CD4-positive, alpha-beta T cell treated with Interleukin-2 at 100 ng/mL for 4 hours (primary cell): Measurements from ENCODE around the gene IFFO2.

Experiments used
- DNase-seq: peaks from one replicate; pipeline ENCODE4 v3.0.0-alpha.2; 2020; ENCODE audit warnings: low spot score

IFFO2 gene

GRCh38 chr1:18972531-18972930, 16.1 kb upstream of the IFFO2 start:
- DNase-seq, result peak; percentile 61

- DNase-seq, result no peak
These were observed 14.3 kb upstream of the IFFO2 start for GRCh38 chr1:18970762-18971161.

DNA sequence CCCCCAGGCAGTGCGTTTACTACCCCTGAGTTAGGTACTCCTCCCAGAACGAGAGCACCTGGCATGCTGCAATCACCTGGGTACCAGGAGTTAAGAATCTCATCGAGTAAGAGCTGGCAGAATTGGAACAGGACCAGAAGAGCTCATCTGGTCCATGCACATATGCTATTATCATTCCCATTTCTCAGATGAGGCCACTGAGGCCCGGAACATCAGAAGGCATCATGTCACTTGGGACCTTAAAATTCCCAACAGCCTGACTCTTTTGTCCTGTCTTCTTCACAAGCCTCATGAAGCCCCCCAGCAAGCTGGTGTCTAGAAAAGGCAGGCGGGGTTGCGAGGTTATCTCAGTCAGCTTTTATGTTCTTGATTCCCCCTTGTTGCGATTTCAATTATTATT, 13.9 kb upstream of the IFFO2 start:
- no peak for DNase-seq

DNA sequence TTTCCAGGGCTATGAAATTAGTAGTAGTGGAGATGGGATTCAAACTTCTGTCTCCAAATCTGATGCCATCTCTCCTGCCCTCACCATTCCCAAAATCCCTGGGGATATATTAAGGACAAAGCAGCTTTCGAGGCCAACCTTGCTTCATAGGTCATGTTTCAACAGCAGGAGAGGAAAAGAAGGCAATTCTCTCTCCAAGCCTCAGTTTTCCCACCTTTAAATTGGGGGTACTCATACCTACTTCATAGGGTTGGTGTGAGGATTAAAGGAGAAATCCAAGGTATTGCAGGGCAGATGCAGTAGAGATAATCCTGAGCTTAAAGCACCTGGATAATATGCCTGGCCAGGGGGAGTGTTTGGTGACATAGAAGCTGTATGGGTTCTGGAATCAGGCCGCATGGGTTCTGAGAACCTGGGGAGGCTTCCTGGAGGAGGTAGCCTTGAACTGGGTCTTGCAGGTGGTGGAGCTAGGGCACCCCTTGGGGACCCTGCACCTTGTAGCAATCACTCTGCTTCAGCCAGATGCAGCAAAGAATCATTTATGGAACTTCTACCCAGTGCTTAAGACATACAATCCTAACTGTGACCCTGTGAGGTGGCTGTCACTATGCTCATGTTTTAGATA, 10.7 kb upstream of the IFFO2 start:
- no peak for DNase-seq

- no peak for DNase-seq
These were observed 9.0 kb upstream of the IFFO2 start for GRCh38 chr1:18965206-18966173.

GRCh38 chr1:18963968-18964367, 7.5 kb upstream of the IFFO2 start:
- DNase-seq, result no peak

GRCh38 chr1:18962855-18963737, 6.6 kb upstream of the IFFO2 start:
- no peak for DNase-seq

DNA sequence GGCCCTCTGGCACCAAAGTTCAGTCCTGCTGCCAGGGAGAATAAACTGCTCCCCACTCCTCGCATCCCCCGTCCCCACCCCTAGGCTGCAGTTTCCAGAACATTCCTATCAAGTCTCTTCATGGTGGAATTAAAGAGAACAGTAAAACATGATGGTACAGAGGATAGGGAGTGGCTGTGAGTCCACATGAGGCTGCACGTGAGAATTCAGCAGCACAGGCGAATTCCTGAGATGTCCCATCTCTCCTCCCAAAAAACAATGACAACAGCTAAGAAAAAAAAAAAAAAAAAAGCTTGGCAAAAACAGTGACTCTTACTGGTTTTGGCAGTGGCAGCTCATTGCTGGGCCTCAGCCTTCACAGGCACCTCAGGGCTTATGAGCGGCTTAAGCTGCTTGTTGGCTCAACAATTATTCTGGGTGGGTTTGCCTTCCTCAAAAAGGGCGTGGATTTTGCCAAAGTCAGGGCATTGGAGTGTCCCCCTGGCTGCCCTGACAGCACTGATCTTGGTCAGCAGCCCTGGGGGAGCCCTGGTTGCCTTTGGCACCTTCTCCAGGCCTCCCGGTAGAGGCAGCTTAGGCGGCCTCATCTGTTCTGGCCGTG, 5.7 kb upstream of the IFFO2 start:
- DNase-seq, result no peak

DNA sequence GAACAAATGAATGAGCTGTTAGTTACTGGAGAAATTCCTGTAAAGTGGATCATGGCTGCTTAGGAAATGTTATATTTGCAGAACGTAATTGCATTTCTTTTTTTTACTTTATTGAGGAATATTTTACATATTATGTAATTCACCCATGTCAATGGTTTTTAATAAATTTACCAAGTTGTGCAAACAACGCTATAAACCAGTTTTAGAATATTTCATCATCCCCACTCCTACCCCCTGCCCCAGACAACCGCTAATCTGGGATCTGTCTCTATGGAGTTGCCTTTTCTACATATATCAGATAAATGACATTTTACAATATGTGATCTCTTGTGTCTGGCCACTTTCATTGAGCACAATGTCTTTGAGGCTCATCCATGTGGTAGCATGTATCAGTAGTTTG, 4.3 kb upstream of the IFFO2 start:
- no peak for DNase-seq

GRCh38 chr1:18960409-18960808, 3.9 kb upstream of the IFFO2 start:
- DNase-seq, result no peak

DNA sequence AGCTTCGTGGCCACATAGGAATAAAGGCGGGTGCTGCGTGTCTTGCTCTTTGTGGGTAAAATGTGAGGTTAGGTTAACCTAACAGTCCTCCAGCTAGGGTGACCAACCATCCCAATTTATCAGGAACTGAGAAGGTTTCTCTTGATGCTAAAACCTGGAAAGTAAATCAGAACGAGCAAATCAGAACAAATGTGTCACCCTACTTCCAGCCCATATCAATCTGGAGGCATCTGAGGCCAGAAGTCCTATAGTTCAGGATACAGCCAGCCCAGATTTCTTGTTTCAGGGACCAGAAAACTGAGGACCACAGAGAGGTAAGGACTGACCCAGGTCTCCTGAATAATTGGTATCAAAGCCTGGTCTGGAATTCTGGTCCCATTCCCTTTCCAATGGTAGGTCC, 3.1 kb upstream of the IFFO2 start:
- no peak for DNase-seq

DNA sequence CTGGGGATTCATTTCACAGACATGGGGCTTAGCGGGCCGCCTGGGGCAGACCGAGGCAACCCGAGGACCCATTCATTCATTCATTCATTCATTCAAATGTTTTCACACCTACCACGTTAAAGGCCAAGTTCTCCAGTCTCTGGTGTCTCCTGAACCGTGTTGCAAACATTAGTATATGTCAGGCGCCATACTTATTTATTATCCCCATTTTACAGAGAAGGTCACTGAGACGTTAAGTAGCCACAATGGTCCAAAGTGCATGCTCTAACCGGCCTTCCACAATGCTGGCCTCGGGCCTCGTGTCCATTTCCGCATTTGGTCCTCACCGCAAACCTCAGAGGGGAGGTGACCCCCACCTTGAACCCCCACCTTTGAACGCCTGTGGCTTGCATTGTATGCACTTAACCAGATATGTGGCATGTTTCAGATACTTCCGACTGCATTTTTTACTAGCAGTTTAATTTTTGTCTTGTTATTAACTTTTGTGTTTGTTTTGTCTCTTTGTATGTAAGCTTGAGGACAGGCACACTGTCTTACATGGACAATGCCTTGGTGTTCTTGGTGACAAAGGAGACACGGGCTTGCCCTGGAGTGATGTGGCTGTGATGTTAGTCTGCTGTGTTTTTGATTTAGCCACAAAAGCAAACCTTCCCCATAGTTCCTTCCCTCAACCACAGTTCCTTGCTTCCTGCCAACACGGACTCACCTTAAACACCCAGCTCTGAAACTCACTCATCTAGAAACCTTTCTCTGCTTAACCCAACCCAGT, 1.2 kb upstream of the IFFO2 start:
- no peak for DNase-seq

DNA sequence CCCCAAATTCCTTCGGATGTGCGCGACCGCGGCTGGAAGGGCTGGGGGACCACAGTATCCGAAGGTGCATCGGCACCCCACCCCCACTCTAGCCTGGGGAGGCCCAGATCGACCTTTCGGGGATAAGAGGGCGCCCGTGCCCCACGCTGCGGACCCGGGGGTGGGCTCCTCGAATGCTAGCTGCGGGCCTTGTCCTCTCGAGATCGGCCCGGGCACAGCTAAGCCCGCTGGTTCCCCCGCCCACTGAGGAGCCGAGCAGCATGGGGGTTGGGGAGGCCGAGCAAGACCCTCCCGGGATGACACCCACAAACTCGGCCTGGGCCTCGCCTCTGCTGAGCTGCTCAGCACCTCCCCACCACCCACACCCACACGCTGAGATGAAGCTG, 653 bp upstream of the IFFO2 start:
- DNase-seq, result no peak

- peak; percentile 52 for DNase-seq
These were observed 859 bp downstream of the IFFO2 start for GRCh38 chr1:18955441-18956192.

DNA sequence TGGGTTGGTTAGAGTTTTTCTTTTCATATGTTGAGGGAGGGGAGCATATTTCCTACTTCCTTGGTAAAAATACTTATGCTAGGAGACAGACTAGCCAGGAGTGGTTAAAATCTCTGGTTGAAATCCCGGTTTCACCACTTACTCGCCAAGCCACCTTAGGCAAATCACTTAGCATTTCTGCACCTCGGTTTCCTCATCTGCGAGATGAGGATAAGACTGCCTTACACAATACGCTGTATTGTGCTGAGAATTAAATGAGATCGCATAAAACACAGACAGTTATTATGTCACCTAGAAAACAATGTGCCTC, 1.4 kb downstream of the IFFO2 start:
- no peak for DNase-seq

DNA sequence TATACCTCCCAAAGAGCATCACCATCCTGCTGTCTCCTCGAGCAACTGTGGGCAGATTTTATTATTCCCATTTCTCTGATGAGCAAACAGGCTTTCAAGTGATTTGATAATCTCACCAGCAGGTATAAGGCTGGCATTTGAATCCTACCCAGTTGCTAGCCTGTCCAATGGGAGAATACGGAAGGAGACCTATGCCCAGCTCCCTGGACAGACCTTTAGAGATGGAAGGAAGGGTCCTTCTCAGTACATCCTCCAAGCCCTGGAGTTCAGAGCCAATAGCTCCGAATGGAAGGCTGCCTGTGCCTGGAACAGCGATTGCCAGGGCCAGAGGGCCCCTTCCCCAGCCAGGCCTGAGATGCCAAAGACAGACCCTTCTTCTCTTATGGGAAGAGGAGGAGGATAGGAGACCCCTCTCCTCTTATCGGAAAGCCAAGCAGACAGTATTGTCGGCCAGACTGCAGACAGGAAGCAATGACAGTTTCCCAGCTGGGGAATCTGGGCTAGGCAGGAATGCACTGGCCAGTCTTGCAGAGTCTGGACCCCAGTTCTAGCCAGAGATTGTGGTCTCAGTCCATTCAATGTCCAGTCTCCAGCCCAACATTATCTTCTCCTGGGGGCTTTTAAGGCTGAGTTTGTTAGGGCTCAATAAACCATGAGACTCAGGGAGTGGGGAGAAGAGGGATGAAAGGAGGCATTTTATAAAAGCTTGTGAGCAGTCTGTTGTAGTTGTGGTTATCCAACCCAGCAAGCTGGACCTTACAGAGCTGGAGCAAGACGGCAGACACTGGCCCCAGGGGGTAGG, 2.0 kb downstream of the IFFO2 start:
- DNase-seq, result no peak

DNA sequence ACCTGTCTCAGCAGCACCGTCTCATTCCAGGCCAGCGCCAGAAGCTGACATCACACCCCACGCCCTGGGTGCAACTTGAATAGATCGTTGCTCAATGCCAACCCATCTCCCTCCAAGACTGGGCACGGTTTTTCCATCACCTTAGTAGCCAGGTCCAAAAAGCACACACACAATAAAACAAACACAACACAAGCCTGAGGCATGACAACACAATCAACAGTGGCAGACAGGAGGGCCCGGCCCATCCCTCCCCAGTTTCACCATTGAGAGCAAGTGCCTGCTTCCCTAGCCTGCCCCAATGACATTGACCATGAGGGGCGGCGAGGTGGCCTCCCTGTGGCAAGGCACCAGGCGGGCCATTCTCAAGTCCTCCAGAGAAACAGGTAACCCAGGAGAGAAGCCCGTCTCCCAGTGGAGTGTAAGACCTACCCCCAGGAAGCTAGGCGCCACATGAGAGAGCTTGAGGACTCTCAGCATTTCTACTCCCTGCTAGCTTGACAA, 2.7 kb downstream of the IFFO2 start:
- no peak for DNase-seq

DNA sequence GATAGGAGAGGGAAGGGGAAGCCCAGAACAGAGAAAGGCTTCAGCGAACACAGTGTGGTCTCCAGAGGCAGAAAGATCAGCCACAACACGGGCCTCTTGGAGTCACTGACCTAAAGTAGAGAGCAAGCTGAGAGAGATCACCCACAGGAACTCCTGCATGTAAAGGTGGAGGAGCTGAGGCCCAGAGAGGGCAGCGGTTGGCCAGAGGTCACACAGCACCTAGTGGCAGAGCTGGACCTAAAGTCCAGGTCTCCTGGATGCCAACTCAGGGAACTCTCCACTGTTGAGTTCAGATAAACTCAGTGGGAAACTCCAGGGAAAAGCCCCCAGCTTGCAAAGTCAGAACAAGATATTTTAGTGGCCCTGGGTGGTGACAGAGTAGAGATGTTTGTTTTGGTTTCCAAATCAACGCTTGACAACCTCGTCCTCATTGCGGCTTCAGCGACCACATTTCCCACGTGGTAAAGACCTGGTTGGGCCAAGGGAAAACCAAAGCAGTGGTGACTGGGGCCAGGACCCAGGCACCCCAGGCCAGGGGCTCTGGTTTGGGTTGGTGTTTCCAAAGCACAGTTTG, 4.6 kb downstream of the IFFO2 start:
- peak; percentile 89 for DNase-seq

GRCh38 chr1:18951416-18951815, 5.1 kb downstream of the IFFO2 start:
- DNase-seq, result no peak
